Right lobe of liver (tissue), 6 donors: ENCODE measurements around the gene PTPRM. TPM values are rescaled to one million over a fixed set of nuclear protein-coding genes. Genes with fewer than 3 reads are reported as not detected.

Experiments
- ATAC-seq, 4 donors: fragments of 200-7000 bp; cut with Tn5 transposase; one replicate each; pipeline ENCODE4 v1.9.1; 2020; ENCODE audit warnings: mild to moderate bottlenecking in 4 of 4, moderate library complexity in 4 of 4
- DNase-seq, 3 donors: peaks; one replicate each; pipeline ENCODE4 v3.0.0-alpha.2; 2020
- H3K27ac ChIP-seq, 3 donors: fragments of 200-600 bp; one replicate each; pipeline ENCODE4 v1.8.0; 2022
- H3K27me3 ChIP-seq, 2 donors: fragments of 200-600 bp; one replicate each; pipeline ENCODE4 v1.8.0; 2022
- H3K36me3 ChIP-seq, 4 donors: fragments of 200-600 bp; sonication (generic) in 1 of 4; one replicate each; pipeline versions ENCODE4 v1.5.1 to v1.8.0; 2017 to 2022; ENCODE audit warnings: control low read depth in 1 of 4
- H3K4me1 ChIP-seq, 4 donors: fragments of 200-600 bp; sonication (generic) in 1 of 4; one replicate each; pipeline versions ENCODE4 v1.5.1 to v1.8.0; 2017 to 2022; ENCODE audit warnings: control low read depth in 1 of 4
- H3K4me3 ChIP-seq, 3 donors: fragments of 200-600 bp; one replicate each; pipeline ENCODE4 v1.8.0; 2022
- H3K9me3 ChIP-seq, 4 donors: fragments of 200-600 bp; sonication (generic) in 1 of 4; one replicate each; pipeline versions ENCODE4 v1.5.1 to v1.8.0; 2017 to 2022; ENCODE audit warnings: control low read depth in 1 of 4
- CTCF ChIP-seq, 4 donors: fragments of 200-600 bp in 3 of 4; fragments of 450-650 bp in 1 of 4; IDR thresholded peaks; one replicate each; pipeline versions ENCODE4 v1.5.1 to v1.8.0; 2016 to 2022; ENCODE audit warnings: antibody characterized with exemption in 4 of 4, mild to moderate bottlenecking in 2 of 4
- POLR2A ChIP-seq: fragments of 450-650 bp; IDR thresholded peaks from one replicate; pipeline ENCODE4 v1.6.1; 2017; ENCODE audit warnings: antibody characterized with exemption, mild to moderate bottlenecking
- WGBS: methylation state at CpG from one replicate; pipeline ENCODE4 v1.1.6; 2018; ENCODE audit warnings: low coverage, low lambda C conversion rate; ENCODE audit not compliant: insufficient coverage; ENCODE audit errors: missing lambda C conversion rate; 5-methylcytosine and 5-hydroxymethylcytosine counted together
- intact Hi-C, 2 donors: fragments of 100-400 bp; cut with DNase I; formaldehyde crosslinking; loops; one replicate each; pipeline versions ENCODE4 v1.11.2 to v1.14.1; 2022
- total RNA-seq, 6 experiments: library from RNA; depleted of rRNA in 2 of 6; stranded (reverse); fragments of >200 nt in 2 of 6; fragmentation: NEBNext Ultra II Directional in 3 of 6; extraction: Animal tissue kit (Norgen Biotek cat#: 25700) in 3 of 6; gene quantifications; one replicate each; pipeline versions ENCODE4 v1.1.0 to v1.2.4, GENCODE V29; 2016 to 2023
- donor health status: DM: no; HTN: yes; CAD: no.
- donor health status: DM: no; HTN: no; CAD: no.
- donor health status: DM: no; HTN: no; CAD: no.
- donor health status: DM: no; HTN: yes; CAD: no.
- donor health status: DM: no; HTN: yes; CAD: no.

Gene PTPRM
- total RNA-seq, 6 experiments from 2014 or later = 15.1 to 45.7 (median 26.5) TPM

- no peak overlapping the region for H3K27ac ChIP-seq
- ATAC-seq = no peak
- intact Hi-C loops = no loop called here
- no peaks in the 10 kb centered on the region for H3K27me3 ChIP-seq
- no peak for DNase-seq
- no peaks in the 10 kb centered on the region for H3K36me3 ChIP-seq
- TF ChIP-seq CTCF (IDR thresholded peaks at IDR 0.05) = no peak
- no peak for TF ChIP-seq POLR2A
- H3K4me1 ChIP-seq = no peaks in the 10 kb centered on the region
- WGBS = 68% methylated on average over 7 of the region's 7 CpGs
- H3K4me3 ChIP-seq = no peak overlapping the region
- H3K9me3 ChIP-seq = no peaks in the 10 kb centered on the region
Measured at GRCh38 chr18:8020132-8020846, 453.2 kb downstream of the PTPRM start.

- intact Hi-C loops = no loop called here
- Histone ChIP-seq H3K9me3 (no peaks in the 10 kb centered on the region), H3K27ac (no peak overlapping the region), H3K27me3 (no peaks in the 10 kb centered on the region), H3K4me3 (no peak overlapping the region), H3K4me1 (no peaks in the 10 kb centered on the region), H3K36me3 (no peaks in the 10 kb centered on the region)
- DNase-seq (no peak), ATAC-seq (peak in 1 of 4 donors; percentile 43)
- TF ChIP-seq CTCF (IDR thresholded peaks at IDR 0.05) (no peak), POLR2A (no peak)
Measured at GRCh38 chr18:8029061-8029460, 461.9 kb downstream of the PTPRM start.

GRCh38 chr18:8029731-8030130, 462.6 kb downstream of the PTPRM start:
- ATAC-seq = no peak
- no peak overlapping the region for H3K4me3 ChIP-seq

GRCh38 chr18:8030201-8030600, 463.1 kb downstream of the PTPRM start:
- Histone ChIP-seq H3K4me3 (no peak overlapping the region), H3K9me3 (no peaks in the 10 kb centered on the region), H3K27me3 (no peaks in the 10 kb centered on the region), H3K4me1 (no peaks in the 10 kb centered on the region), H3K27ac (no peak overlapping the region), H3K36me3 (no peaks in the 10 kb centered on the region)
- WGBS = 93% methylated on average over 4 of the region's 4 CpGs
- ATAC-seq = no peak
- TF ChIP-seq POLR2A (no peak), CTCF (IDR thresholded peaks at IDR 0.05) (no peak)
- intact Hi-C loops = no loop called here
- no peak for DNase-seq

More at GRCh38 chr18:8029731-8030130, 462.6 kb downstream of the PTPRM start:
- no peak for DNase-seq
- no peaks in the 10 kb centered on the region for H3K36me3 ChIP-seq
- H3K4me1 ChIP-seq = no peaks in the 10 kb centered on the region
- TF ChIP-seq POLR2A (no peak), CTCF (IDR thresholded peaks at IDR 0.05) (no peak)
- H3K27ac ChIP-seq = no peak overlapping the region
- intact Hi-C loops = no loop called here
- H3K9me3 ChIP-seq = no peaks in the 10 kb centered on the region
- H3K27me3 ChIP-seq = no peaks in the 10 kb centered on the region
- 93% methylated on average over 5 of the region's 8 CpGs for WGBS
